PFSK-1 (cell line): ENCODE results near the gene POLR3A.

Experiments
- FOXP2 ChIP-seq: optimal IDR thresholded peaks from 2 replicates; pipeline ENCODE3; 2011; ENCODE audit warnings: borderline replicate concordance, control low read depth, inconsistent platforms; ENCODE audit not compliant: insufficient read depth; ENCODE audit errors: extremely low read length, extremely low read depth
- POLR2AphosphoS5 ChIP-seq: IDR thresholded peaks from 2 replicates; pipeline ENCODE4 v1.6.1; 2012; ENCODE audit warnings: low read depth, mild to moderate bottlenecking, control low read depth, low read length, moderate library complexity
- REST ChIP-seq, 2 experiments: IDR thresholded peaks; 2 replicates each; pipeline versions ENCODE4 v1.6.1 to v1.8.0; 2011 to 2012; ENCODE audit warnings: low read depth in 2 of 2, low read length in 2 of 2, control low read depth in 1 of 2, inconsistent platforms in 1 of 2, mild to moderate bottlenecking in 1 of 2, moderate library complexity in 1 of 2; ENCODE audit not compliant: insufficient read depth in 1 of 2
- SIN3A ChIP-seq: IDR thresholded peaks from 2 replicates; pipeline ENCODE4 v1.6.1; 2012; ENCODE audit warnings: mild to moderate bottlenecking, low read length, moderate library complexity, borderline replicate concordance; ENCODE audit not compliant: insufficient read depth
- TAF1 ChIP-seq: IDR thresholded peaks from 2 replicates; pipeline ENCODE4 v1.6.1; 2012; ENCODE audit warnings: low read length, control low read depth, borderline replicate concordance; ENCODE audit not compliant: insufficient read depth

GRCh38 chr10:77925410-77925794 is 103.9 kb downstream of the POLR3A start:
- TF ChIP-seq REST (IDR thresholded peaks at IDR 0.05; ENCODE audit: insufficient read depth in 1 of 2, low read depth in 2 of 2, low read length in 2 of 2) (no peak), POLR2AphosphoS5 (no peak), FOXP2 (no peak), TAF1 (no peak), SIN3A (no peak)
